DMS 273 treated with DMSO at 0.1 percent for 48 hours (cell line): Measurements from ENCODE around the gene PNKD.

Experiments
- DNase-seq: peaks from one replicate; lab custom pipeline; 2025; lab: John Stamatoyannopoulos, UW

PNKD gene

DNA sequence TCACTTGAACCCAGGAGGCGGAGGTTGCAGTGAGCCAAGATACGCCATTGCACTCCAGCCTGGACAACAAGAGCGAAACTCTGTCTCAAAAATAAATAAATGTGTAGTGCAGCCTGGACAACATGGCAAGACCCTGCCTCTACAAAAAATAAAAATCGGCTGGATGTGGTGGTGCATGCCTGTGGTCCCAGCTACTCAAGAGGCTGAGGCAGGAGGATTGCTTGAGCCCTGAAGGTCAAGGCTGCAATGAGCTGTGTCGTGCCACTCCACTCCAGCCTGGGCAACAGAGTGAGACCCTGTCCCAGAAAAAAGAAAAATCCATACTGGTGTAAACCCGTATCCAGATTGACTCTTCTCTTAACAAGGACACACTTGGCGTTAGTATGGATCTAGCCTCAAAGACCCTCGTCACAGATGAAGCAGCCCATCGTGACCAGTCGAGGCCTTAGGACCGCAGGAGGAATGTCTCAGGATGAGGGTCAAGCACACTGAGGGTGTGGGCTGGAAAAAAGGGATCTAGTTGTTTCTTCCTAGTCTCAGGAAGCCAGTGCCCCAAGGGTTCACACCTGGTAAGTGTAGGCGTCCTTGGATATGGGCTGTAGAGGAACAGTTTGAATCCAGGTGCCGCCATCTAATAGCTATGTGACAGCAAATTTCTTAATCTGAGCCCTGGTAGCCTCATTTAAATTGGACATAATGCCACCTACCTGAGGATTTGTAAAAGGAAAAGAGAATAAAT lies 13.5 kb upstream of the PNKD start:
- no peak for DNase-seq

DNA sequence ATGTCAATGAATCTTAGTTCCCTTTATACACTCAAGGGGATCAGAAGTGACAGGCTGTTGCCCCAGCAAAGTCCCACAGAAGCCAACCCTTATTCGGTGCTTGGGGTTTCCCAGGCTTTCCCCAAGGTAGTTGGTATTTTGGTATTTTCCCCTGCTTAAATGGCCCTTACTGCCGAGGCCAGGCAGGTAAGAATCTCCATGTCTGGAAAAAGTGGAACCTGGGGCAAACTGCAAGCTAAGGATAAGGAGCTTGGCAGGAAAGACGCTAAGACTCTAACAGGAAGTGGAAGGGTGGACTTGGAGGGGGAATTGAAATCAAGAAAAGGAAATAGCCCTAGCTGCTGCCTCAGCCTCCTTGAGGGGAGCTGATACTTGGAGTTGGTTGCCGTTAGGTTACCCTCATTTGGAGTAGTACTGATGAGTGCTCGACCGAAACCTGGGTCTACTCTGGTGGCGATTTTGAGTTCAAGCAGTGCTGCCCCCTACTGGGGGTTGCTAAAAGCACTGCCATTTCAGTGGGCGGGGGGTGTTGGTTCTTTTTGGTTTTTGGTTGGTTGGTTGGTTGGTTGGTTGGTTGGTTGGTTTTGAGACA lies 12.8 kb upstream of the PNKD start:
- no peak for DNase-seq

DNA sequence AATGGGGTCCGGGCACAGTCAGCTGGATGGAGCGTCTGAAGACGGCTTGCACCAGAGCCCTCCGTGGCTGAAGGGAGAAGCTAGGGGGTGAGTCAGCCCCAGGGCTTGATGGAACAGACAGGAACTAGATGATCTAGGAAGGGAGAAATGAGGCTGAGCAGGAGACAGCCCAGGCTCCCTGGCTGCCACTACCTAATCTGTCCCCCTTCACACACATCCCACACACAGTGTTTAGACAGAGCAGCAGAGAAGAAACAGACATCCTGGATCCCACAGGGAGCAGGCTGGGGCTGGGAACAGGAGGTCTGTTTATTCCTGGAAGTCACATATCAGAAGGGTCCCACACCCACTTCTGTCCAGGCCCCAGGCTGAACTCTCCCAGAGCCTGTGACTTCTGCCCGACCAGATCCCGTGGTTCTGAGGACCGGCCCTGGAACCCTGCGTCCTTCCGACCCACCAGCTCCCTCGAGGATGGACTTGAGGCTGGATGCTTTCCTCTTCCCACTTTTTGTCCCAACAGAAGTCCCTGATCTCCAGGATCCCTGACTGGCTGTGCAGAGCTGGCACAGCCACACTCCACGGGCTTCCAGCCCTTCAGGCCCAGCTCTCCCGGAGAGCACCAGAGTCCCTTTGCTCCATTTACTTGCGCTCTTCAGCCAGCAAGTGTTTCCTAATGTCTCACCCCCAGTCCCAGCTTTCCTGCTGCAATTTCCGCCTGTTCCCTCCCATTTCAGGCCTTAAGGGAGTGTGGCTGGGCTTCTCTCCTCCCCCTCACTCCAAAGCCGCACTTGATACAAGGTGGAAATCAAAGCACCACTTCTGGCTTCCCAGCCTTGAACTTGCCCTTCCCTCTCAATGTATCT lies 11.0 kb upstream of the PNKD start:
- no peak for DNase-seq

DNA sequence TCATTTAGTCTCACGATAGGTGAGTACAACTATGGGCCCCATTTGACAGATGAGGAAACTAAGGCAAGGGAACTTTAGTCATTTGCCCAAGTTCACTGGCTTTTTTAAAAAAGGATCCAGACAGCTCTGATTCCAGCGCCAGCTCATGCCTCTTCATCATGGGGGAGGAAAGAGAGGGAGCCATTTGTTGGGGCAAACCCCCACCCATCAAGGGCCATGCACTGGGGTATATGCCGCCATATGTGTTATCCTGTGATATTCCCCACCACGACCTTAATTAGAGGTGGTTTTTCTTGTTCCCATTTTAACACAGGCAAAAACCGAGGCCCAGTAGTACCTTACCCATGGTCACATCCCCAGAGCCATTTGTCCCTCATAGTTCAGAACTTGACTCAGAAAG lies 10.2 kb upstream of the PNKD start:
- DNase-seq, result no peak

DNA sequence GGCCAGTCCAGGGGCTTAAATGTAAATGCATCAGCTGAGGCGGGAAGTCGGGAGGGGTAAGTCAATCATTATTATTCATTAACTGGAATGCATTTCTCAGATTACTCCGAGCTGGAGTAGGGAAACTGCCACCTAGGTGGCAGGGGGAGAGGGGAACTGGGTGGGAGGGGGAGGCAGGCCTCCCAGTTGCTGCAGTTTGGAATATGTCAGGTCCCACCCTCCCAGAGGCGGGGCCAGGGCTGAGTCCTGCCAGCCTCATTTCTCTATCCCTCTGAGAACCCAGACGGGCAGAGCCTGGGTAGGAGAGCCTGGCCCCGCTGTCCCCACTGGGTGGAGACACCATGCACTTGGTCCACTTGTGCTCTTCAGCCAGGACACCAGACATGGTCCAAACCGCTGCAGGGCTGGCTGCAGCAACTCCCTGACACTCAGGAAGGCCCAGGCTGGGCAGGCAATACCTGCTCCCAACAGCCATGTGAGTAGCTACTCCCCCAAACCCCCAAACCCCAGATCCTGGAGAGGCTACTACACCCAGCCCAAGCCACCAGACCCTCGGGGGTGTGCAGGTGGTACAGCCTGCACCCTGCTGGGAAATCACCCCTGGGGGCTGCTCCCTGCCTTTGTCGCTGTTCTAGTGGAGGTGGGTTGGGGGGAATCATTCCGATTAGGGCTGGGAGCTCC lies 9.4 kb upstream of the PNKD start, which contains the start of gene GPBAR1:
Gene GPBAR1, plus strand, starts transcription at position 274 of the 681 bp plus-strand sequence. CDS start 1,710 bp downstream, outside the sequence.
- no peak for DNase-seq

DNA sequence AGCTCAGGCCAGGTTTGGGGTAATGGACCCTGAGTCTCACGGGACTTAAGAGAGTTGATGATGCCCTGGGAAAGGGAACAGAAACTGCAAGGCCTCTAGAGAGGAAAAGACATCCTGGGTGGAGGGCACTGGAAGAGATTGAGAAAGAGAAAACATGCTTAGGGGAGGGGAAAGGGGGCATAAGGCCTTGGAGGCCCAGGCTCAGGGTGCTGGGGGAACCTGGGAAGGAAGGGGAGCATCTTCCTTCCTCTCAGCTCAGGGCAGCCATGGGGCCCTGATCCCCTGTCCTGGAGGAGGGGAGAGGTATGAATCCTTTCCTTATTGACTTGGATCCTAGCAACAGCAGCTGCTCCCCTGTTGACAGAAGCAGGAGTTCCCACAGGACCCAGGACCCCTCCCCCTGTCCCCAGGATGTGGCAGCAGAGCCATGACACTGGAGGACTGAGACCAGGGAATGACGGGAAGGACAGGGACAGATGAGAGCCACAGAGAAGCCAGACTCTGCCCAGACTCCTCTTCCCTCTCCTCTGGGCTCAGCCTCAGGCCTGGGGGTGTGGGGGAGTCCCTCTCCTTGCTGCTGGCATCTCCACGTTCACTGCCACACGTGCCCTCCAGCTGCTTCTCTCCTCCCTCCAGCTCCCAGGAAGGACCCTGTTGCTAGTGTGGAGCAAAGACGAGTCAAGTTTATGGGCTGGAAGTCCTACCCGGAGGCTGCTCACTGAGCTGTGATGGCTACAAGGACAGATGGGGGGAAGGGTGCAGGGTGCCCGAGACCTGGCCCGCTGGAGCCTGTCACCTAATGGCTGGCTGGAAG lies 8.7 kb upstream of the PNKD start:
- no peak for DNase-seq

DNA sequence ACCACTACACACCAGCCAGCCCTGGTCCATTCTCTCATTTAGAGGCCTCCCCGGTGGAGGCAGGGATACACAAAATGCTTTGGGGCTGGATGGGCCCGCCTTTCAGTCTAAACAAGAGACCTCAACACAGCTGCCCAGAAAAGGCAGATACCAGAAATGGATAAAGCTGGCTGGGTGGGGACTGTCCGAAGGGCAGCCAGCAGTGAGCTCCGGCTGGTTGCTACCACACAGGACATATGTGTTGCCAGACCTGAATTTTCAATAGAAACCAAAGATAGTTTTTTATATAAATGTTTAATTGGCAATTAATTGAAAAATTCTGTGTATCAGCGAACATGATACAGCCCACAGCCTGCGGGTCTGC lies 8.1 kb upstream of the PNKD start:
- DNase-seq, result no peak

DNA sequence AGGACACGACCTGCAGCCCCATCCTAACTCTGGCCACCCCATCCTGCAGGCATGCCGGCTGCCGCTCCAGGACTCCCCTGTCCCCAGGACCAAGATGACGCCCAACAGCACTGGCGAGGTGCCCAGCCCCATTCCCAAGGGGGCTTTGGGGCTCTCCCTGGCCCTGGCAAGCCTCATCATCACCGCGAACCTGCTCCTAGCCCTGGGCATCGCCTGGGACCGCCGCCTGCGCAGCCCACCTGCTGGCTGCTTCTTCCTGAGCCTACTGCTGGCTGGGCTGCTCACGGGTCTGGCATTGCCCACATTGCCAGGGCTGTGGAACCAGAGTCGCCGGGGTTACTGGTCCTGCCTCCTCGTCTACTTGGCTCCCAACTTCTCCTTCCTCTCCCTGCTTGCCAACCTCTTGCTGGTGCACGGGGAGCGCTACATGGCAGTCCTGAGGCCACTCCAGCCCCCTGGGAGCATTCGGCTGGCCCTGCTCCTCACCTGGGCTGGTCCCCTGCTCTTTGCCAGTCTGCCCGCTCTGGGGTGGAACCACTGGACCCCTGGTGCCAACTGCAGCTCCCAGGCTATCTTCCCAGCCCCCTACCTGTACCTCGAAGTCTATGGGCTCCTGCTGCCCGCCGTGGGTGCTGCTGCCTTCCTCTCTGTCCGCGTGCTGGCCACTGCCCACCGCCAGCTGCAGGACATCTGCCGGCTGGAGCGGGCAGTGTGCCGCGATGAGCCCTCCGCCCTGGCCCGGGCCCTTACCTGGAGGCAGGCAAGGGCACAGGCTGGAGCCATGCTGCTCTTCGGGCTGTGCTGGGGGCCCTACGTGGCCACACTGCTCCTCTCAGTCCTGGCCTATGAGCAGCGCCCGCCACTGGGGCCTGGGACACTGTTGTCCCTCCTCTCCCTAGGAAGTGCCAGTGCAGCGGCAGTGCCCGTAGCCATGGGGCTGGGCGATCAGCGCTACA lies 7.4 kb upstream of the PNKD start:
- no peak for DNase-seq

DNA sequence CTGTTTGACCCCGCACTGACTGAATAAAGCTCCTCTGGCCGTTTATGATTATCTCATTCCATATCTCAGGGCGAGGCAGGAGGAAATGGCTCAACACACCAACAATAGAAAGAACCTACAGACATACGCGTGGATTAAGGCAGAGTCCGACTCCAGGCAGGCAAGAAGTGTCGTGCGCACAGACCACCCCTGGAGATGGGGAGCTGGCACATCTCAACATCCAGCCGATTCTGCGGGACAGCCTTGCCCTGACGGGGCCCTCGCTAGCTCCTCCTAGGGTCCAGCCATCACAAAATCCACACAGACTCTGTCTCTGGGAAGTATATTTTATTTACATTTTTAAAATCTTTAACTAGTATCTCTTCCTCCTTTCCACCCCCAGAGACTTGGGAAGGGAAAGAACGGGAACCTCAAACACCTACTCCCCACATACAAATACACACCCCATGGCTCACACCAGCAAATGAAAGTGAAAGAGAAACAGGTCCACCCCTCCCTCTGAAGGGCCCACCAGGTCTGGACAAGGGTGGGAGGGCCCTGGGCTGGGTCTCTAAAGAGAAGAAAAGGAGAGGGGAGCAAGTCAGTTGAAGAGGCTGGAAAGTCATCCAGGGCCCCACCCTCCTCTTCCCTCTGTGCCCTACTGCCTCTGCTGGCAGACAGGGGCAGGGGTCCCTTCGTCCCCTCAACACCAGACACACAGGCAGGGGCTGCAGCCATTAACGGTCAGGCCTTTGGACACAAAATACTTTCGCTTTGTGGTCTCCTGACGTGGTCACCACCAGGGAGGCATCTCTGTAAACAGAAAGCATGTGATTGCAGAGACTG lies 6.3 kb upstream of the PNKD start:
- DNase-seq, result no peak

DNA sequence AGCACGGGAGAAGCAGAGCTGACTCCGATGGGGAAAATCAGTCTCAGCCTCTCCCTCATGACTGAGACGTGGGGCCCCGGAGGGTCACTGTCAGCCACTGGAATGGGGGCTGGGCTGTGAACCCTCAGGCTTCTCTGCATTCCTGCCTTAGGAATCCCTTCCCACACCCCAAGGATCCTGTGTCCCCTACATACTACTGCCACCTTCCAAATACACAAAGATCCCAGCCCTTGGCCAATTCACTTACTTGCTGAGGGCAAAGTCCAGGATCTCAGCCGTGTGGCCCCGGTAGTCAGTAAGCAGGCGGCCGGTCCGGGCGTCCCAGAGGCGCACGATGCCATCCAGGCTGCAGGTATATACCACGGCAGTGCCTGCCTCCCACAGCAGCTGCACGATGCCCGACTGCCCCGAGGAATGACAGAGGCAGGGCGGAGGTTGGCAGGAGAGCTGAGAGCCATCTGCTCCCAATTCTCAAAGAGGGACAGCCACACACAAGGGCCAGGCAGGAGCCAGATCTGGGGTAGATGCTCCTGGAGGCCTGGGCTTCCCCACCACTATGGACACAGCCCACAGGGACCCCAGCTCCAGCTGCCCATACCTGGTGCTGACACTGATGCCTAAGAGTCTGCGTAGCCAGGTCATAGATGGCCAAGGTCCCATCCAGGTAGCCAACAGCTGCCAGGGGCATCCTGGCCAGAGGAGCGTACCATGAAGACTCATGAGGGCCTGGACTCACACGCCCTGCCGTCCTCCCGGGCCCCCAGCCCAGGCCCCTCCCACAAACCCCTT lies 5.4 kb upstream of the PNKD start:
- DNase-seq, result no peak

DNA sequence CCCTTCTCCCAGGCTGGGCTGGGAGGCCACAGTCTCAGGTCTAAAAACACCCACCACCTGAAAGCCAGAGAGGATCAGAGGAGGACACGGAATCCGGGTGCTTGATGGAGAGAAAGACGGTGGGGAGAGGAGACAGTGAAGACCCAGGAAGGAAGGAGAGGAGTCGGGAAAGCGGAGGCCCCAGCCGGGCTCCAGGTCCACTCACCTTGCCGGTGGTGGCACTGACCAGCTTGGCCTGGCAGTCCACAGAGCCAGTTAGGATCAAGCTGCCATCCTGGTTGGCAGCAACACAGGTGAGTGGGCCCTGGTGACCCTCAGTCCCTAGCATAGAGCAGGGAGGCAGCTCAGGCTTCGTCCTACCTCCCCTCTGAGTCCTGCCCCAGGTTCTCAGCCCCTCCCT lies 4.7 kb upstream of the PNKD start:
- DNase-seq, result no peak

DNA sequence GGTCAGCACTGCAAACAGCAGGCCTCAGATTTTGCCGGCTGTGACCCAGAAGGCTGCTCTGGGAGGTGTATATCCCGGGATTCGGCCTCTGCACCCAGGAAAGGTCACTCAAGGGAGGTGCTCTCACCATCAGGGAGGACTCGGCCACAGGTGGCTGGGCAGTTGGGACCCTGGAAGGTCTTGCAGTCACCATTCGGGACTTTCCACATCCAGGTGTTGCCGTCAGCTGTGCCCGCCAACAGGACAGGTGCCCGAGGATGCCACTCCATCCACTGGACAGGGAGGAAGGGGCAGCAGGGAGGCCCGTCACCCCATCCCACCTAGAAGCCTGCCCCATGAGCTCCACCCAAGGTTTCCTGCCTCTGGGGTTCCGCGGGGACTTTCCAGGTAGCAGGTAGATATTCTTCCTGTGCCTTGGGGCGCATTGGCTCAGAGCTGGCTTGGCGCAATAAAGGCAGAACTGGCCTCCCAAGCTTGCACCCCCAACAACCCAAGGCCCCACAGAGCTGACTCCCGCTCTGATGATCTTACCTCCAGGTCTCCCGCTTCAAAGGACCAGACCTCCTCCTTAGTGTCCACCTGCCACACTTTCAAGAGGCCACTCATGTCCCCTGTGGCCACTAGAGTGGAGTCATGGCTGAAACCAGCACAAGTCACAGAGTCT lies 3.9 kb upstream of the PNKD start:
- no peak for DNase-seq

DNA sequence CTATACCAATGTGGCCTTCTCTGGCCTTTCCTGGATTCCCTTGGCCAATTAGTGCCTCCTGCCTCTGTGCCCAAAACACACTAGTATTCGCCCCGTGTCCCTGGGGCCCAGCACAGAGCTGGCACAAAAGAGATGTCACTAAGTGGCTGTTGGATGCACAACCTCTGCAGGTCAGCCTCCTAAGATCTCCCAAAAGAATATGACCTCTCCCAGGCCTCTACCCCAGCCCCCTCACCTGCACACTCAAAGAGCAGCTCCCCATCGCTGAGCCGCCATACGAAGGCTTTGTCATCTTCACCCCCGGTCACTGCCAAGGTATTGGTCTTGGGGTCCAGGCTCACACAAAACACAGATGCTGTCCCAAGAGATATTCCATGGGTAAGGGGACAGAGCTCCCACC lies 3.1 kb upstream of the PNKD start:
- no peak for DNase-seq

DNA sequence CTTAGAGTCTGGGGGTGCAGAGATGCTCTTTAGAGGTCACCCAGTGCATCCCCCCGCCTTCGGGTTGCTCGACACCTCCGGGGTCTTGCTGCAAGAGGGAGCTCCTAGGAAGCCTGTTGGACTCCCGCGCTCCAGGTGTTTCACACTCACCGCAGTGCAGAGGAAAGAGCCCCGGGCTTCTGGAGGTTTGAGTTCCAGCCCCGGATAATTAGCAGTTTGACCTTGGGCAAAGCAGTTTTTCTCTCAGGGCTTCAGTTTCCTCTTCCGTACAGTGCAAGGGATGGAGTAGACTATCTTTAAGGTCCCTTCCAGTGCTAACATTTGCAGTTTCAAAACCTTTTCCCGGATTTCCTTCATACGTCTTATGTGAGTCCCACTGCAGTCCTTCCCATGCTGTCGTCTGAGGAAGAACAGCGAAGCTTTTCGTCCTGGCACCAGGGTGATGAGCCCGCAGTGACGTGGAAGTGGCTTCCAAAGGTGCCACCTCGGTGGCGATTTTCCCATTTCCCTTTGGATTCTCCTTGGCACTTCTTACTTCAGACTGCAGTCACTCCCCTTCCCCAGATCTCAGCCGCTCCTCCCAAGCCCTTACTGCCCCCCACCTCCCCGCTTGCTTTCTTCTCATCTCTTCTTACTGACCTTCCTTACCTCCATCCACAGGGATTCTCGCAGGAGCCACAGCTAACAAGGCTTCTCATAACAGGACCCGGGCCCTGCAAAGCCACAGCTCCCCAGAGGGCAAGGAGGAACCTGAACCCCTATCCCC lies 585 bp downstream of the PNKD start:
- DNase-seq, result no peak

DNA sequence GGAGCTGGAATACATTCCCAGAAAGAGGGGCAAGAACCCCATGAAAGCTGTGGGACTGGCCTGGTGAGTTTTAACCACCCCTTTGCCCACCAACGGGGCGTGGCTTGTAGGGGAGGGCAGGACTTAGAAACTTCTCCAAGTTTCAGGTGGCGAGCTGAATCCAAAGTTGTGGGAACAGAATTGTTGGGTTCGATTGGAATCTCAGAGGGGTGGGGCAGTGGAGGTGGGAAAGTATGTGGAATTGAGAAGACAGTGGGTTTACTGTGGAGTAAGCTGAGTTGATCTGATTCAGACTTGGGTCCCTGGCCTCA lies 1.1 kb downstream of the PNKD start:
- no peak for DNase-seq

DNA sequence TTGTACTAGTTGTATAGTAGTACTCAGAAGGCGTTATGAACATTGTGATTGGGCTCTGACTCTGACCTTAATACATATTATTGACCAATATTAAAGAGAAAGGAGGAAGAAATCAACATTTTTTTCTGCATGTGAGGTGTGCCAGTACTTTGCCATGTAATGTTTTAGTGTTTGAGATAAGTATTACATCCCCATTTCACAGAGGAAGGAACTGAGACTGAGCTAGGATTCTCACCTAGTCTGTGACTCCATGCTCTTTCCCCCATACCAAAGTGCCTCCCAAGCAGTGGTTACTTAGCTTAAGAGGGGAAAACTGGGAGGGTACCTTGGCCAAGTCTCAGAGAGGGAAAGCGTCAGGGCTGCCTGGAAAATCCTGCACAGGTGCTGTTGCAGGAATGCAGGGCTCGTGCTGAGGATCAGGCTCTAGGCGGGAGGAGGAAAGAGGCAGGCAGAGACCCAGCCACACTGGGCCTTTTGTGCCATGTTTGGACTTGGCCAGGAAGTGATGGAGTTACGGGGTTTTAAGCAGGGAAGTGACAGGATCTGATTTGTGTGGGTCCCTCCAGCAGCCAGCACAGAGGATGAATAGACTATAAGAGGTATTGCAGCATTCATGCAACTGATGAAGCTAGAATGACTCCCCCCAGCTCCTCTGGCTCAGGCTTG lies 1.7 kb downstream of the PNKD start:
- no peak for DNase-seq
